PC-9 (cell line): Measurements from ENCODE around the gene IMP3.

Experiments
- EZH2 ChIP-seq: fragments of 200-600 bp; sonication (generic); IDR thresholded peaks from 2 replicates; pipeline ENCODE4 v1.8.0; 2017; ENCODE audit warnings: antibody characterized with exemption, low read depth
- TF ChIP-seq, protein P1 (sequence below): fragments of 200-600 bp; sonication (generic); conservative IDR thresholded peaks from 2 replicates; pipeline ENCODE4 v1.6.1; 2017; ENCODE audit warnings: mixed run types, antibody characterized with exemption, mild to moderate bottlenecking, moderate library complexity

DNA sequence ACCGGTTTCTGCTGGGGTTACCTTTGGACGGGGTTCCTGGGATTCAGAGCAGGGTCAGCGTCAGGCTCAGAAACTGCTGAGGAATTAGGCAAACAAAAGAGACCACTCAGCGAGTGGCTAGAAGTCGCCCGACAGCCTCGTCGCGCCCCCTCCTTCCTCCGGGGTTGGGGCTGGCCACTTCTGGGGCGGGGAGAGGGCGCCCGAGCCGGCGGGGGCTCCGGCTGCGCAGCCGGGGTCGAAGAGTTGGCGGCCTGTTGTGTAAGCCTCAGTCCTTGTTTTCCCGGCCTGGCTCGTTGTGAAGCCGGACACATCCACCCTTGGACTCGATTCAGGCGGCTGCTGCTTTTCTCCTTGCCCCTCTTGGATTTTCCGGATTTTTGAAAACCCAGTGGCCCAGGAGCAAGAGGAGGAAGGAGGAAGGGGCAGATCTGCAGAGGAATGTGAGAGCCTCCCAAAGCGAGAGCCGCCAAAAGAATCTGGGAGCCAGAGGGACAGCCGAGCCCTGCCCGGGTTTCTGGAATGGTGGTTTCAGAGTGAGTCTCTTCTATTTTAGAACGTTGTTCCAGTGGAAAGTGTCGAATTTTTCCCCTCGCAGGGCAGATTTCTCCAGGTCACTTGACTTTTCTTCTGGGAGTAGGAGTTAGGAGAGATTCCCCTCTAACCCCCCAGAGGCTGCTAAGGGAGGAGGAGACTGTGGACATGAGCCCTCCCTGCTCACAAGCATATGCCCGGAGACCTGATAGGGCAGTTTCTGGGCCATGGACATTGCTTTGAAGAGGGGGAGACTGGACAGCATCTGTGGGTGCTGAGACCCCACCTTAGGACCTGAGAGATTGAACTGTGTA is 8.4 kb upstream of the IMP3 start:
- TF ChIP-seq, protein P1, sequence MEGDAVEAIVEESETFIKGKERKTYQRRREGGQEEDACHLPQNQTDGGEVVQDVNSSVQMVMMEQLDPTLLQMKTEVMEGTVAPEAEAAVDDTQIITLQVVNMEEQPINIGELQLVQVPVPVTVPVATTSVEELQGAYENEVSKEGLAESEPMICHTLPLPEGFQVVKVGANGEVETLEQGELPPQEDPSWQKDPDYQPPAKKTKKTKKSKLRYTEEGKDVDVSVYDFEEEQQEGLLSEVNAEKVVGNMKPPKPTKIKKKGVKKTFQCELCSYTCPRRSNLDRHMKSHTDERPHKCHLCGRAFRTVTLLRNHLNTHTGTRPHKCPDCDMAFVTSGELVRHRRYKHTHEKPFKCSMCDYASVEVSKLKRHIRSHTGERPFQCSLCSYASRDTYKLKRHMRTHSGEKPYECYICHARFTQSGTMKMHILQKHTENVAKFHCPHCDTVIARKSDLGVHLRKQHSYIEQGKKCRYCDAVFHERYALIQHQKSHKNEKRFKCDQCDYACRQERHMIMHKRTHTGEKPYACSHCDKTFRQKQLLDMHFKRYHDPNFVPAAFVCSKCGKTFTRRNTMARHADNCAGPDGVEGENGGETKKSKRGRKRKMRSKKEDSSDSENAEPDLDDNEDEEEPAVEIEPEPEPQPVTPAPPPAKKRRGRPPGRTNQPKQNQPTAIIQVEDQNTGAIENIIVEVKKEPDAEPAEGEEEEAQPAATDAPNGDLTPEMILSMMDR = 0 out of 2 replicates have a peak, but pooled peaks have one; percentile 11
- TF ChIP-seq EZH2 = no peak
